AG09309 (cell line): ENCODE data around the gene TNFRSF18.
A peak's percentile ranks its signal among the peaks of the same experiment; 100 is the strongest.

Experiments
- DNase-seq: peaks from one replicate; pipeline ENCODE4 v3.0.0-alpha.2; 2010; ENCODE audit warnings: low read depth
- H3K4me3 ChIP-seq: 2 replicates; pipeline ENCODE4 v1.5.1; 2011; ENCODE audit warnings: mild to moderate bottlenecking, low read depth, low read length, moderate library complexity; ENCODE audit not compliant: control insufficient read depth
- CTCF ChIP-seq: IDR thresholded peaks from 2 replicates; pipeline ENCODE4 v1.5.1; 2011; ENCODE audit warnings: mild to moderate bottlenecking, low read depth, low read length, inconsistent platforms; ENCODE audit not compliant: insufficient read depth, control insufficient read depth; ENCODE audit errors: missing control alignments

Gene TNFRSF18

GRCh38 chr1:1210726-1211540 lies 4.5 kb upstream of the TNFRSF18 start:
- TF ChIP-seq CTCF = no peak
- no peak for DNase-seq
- H3K4me3 ChIP-seq = no peak overlapping the region

GRCh38 chr1:1208713-1209433 lies 2.5 kb upstream of the TNFRSF18 start:
- TF ChIP-seq CTCF = no peak
- H3K4me3 ChIP-seq = peak overlapping the region; percentile 43
- DNase-seq = no peak

GRCh38 chr1:1207571-1207892 lies 1.1 kb upstream of the TNFRSF18 start:
- no peak for TF ChIP-seq CTCF
- no peak overlapping the region for H3K4me3 ChIP-seq
- no peak for DNase-seq

- H3K4me3 ChIP-seq = no peak overlapping the region
- no peak for TF ChIP-seq CTCF
- DNase-seq = no peak
Observed at GRCh38 chr1:1206966-1207531, 657 bp upstream of the TNFRSF18 start.

- DNase-seq = no peak
- no peak for TF ChIP-seq CTCF
- no peak overlapping the region for H3K4me3 ChIP-seq
Observed at GRCh38 chr1:1205769-1206375, 520 bp downstream of the TNFRSF18 start.

- no peak overlapping the region for H3K4me3 ChIP-seq
- DNase-seq = no peak
- TF ChIP-seq CTCF = no peak
Observed at GRCh38 chr1:1204998-1205768, 1.2 kb downstream of the TNFRSF18 start.
